Aorta (tissue), 5 donors: Measurements from ENCODE around the gene ZBED3. TPM values are rescaled to one million over a fixed set of nuclear protein-coding genes. Genes with fewer than 3 reads are reported as not detected.
"Not testable (repeated sequence)": the region's sequence is repeated elsewhere in the genome, so short reads cannot be mapped to it uniquely, and the experiment has no call there.

Experiments
- ATAC-seq: fragments of 200-7000 bp; cut with Tn5 transposase; one replicate; pipeline ENCODE4 v1.9.1; 2022; ENCODE audit warnings: moderate library complexity; ENCODE audit not compliant: low FRiP score
- DNase-seq, 2 donors: peaks; one replicate each; pipeline ENCODE4 v3.0.0-alpha.2; 2020
- H3K27ac ChIP-seq, 2 donors: one replicate each; pipeline ENCODE4 v1.5.1; 2013; ENCODE audit warnings: low read length in 2 of 2, mild to moderate bottlenecking in 2 of 2, moderate library complexity in 2 of 2, control low read depth in 1 of 2, inconsistent platforms in 1 of 2, low read depth in 1 of 2
- H3K27me3 ChIP-seq, 2 donors: one replicate each; pipeline ENCODE4 v1.6.1; 2013; ENCODE audit warnings: control low read depth in 1 of 2, low read length in 1 of 2, mild to moderate bottlenecking in 1 of 2, moderate library complexity in 1 of 2; ENCODE audit not compliant: insufficient read depth in 2 of 2, control insufficient read depth in 1 of 2
- H3K36me3 ChIP-seq, 2 donors: one replicate each; pipeline ENCODE4 v1.6.1; 2013; ENCODE audit warnings: control low read depth in 1 of 2, low read length in 1 of 2, mild to moderate bottlenecking in 1 of 2; ENCODE audit not compliant: insufficient read depth in 2 of 2, control insufficient read depth in 1 of 2
- H3K4me1 ChIP-seq, 2 donors: one replicate each; pipeline ENCODE4 v1.6.1; 2013; ENCODE audit warnings: low read length in 2 of 2, control low read depth in 1 of 2, mild to moderate bottlenecking in 1 of 2, moderate library complexity in 1 of 2; ENCODE audit not compliant: insufficient read depth in 2 of 2, control insufficient read depth in 1 of 2
- H3K4me3 ChIP-seq, 2 donors: one replicate each; pipeline ENCODE4 v1.5.1; 2013; ENCODE audit warnings: low read length in 2 of 2, control low read depth in 1 of 2, mild to moderate bottlenecking in 1 of 2
- H3K9me3 ChIP-seq: one replicate; pipeline ENCODE4 v1.6.1; 2013; ENCODE audit warnings: mild to moderate bottlenecking, low read length; ENCODE audit not compliant: control insufficient read depth
- whole genome bisulfite sequencing, 2 donors: extraction: QIAGEN DNeasy Blood & Tissue Kit; methylation state at CpG; one replicate each; pipeline ENCODE4 v1.1.7; 2013; 5-methylcytosine and 5-hydroxymethylcytosine counted together
- intact Hi-C, 2 donors: fragments of 100-400 bp; cut with DNase I; formaldehyde crosslinking; loops; one replicate each; pipeline versions ENCODE4 v1.14.2 to v1.15.0; 2022
- polyA plus RNA-seq, 2 donors: library from polyadenylated mRNA; stranded (reverse); fragments of 200-250 nt; gene quantifications; one replicate each; pipeline ENCODE4 v1.2.3, GENCODE V29; 2013
- total RNA-seq, 2 donors: library from RNA; stranded (reverse); fragmentation: NEBNext Ultra II Directional; extraction: Animal tissue kit (Norgen Biotek cat#: 25700); gene quantifications; one replicate each; pipeline ENCODE4 v1.2.1, GENCODE V29; 2021
- donor health status: healthy with polysubstance abuse.
- donor health status: Bipolar disorder and iron deficiency.
- donor health status: DM: no; HTN: no; CAD: no.
- donor health status: DM: no; HTN: no; CAD: no.
- donor health status: DM: yes; HTN: yes; CAD: no.

ZBED3 gene
- total and polyA plus RNA-seq, 4 donors, result 1.6 to 11.7 (median 8.1) TPM

DNA sequence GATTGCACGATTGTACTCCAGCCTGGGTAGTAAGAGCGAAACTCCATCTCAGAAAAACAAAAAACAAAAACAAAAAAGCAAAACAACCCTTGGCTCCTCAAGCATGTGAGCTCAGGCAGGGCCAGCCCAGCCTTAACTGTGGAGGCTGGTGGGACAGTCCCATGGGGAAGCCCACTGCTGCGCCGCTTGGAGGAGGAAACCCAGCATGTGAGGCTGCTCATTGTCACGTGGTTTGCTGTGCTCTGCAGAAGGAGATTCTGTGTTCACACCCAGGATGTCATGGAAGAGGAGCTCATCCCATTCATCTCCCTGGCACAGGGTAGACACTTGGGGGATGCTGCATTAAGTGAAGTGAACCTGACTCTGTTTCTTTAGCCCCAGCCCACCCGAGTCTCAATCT lies 4.0 kb downstream of the ZBED3 start:
- no peak for DNase-seq
- H3K36me3 ChIP-seq, result peaks cover 0 to 3% of the 10 kb centered on the region in 2 donors
- ATAC-seq, result no peak
- no peak overlapping the region for H3K27ac ChIP-seq
- no peak overlapping the region for H3K4me3 ChIP-seq
- 92 to 93% methylated on average over 6 of the region's 6 CpGs for WGBS, 2 donors
- no peaks in the 10 kb centered on the region for H3K9me3 ChIP-seq
- no peaks in the 10 kb centered on the region for H3K4me1 ChIP-seq
- intact Hi-C loops, result no loop called here
- H3K27me3 ChIP-seq, result no peaks in the 10 kb centered on the region

DNA sequence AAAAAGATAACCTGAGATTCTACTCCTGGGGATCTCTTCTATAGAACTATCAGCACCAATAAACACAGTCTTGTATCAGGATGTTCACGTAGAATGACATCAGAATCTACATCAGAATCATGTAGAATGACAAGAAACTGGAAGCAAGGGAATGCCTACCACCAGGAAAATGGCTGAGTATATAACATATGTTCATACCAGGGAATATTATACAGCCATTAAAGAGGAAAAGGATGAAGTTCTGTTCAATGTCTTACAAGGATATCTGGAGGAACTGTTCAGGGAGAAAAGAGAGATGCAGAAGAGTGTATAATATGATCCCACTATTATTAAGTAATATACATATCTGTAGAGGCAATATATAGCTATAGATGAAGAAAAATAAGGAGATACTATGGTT lies 4.8 kb downstream of the ZBED3 start:
- Histone ChIP-seq H3K27me3 (no peaks in the 10 kb centered on the region), H3K36me3 (peaks cover 0 to 3% of the 10 kb centered on the region in 2 donors), H3K4me1 (no peaks in the 10 kb centered on the region), H3K4me3 (no peak overlapping the region), H3K27ac (no peak overlapping the region), H3K9me3 (no peaks in the 10 kb centered on the region)
- intact Hi-C loops, result no loop called here
- ATAC-seq (no peak), DNase-seq (no peak)
- 46 to 51% methylated on average over 1 of the region's 1 CpG for WGBS, 2 donors

DNA sequence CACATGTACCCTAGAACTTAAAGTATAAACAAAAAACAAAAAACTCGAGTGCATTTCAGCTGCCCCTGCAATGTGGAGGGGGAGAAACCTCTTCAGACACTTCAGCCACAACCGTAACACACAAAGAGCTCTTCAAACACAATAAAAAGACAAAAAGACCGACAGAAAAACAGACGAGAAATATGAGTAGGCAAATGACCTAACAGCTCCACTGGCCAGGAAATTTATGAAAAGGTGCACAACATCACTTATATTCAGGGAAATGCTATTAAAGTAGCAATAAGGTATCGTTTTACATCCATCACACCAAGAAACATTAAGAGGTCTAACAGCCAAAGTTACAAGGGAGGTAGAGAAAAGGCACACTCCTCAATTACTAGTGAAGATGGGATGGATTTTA lies 6.2 kb downstream of the ZBED3 start:
- Histone ChIP-seq H3K4me3 (no peak overlapping the region), H3K27me3 (no peaks in the 10 kb centered on the region), H3K36me3 (peaks cover 0 to 3% of the 10 kb centered on the region in 2 donors), H3K4me1 (no peaks in the 10 kb centered on the region), H3K9me3 (no peaks in the 10 kb centered on the region), H3K27ac (no peak overlapping the region)
- DNase-seq (no peak), ATAC-seq (no peak)
- intact Hi-C loops, result no loop called here
- 86 to 88% methylated on average over 5 of the region's 5 CpGs for WGBS, 2 donors

DNA sequence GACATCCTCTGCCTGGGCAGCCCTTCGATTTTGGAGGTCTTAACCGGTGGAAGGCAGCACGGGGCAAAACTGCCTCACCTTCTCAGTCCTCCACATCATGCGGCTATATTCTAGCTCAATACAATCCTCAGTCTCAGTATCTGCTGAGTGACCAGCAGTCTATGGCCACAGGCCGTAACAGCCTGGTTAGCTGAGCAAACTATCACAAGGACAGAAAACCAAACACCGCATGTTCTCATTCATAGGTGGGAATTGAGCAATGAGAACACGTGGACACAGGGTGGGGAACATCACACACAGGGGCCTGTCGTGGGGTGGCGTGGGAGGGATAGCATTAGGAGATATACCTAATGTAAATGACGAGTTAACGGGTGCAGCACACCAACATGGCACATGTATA lies 6.6 kb downstream of the ZBED3 start:
- H3K9me3 ChIP-seq, H3K4me1 ChIP-seq, DNase-seq, intact Hi-C loops, H3K27me3 ChIP-seq, H3K36me3 ChIP-seq, ATAC-seq, H3K4me3 ChIP-seq, H3K27ac ChIP-seq: not testable (repeated sequence)
- 90 to 93% methylated on average over 11 of the region's 11 CpGs for WGBS, 2 donors

DNA sequence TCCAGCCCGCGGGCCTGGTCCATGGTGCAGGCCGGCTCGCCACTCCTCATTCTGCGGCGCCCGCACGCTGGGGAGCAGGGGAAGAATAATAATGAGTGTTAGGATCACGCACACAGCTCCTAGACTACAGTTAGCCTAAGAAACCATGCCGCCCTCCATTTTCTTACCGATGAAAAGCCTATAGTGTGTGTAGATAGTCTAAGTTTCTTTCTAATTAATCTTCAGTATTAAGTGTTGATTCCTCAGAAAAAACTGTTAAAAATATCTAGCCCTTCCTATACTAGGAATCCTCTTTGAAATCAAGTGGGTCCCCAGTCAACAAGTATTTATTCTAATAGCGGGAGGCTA lies 9.3 kb downstream of the ZBED3 start:
- Histone ChIP-seq H3K27me3 (peaks cover 0 to 2% of the 10 kb centered on the region in 2 donors), H3K4me1 (no peaks in the 10 kb centered on the region), H3K4me3 (no peak overlapping the region), H3K36me3 (no peaks in the 10 kb centered on the region), H3K27ac (no peak overlapping the region), H3K9me3 (no peaks in the 10 kb centered on the region)
- no peak for ATAC-seq
- intact Hi-C loops, result loop anchor here in 1 of 2 donors (10.0 kb wide), 1 partner anchor 417 kb away; the partner anchor contains the start of gene WDR41
- 65 to 76% methylated on average over 12 of the region's 12 CpGs for WGBS, 2 donors
- DNase-seq, result no peak

DNA sequence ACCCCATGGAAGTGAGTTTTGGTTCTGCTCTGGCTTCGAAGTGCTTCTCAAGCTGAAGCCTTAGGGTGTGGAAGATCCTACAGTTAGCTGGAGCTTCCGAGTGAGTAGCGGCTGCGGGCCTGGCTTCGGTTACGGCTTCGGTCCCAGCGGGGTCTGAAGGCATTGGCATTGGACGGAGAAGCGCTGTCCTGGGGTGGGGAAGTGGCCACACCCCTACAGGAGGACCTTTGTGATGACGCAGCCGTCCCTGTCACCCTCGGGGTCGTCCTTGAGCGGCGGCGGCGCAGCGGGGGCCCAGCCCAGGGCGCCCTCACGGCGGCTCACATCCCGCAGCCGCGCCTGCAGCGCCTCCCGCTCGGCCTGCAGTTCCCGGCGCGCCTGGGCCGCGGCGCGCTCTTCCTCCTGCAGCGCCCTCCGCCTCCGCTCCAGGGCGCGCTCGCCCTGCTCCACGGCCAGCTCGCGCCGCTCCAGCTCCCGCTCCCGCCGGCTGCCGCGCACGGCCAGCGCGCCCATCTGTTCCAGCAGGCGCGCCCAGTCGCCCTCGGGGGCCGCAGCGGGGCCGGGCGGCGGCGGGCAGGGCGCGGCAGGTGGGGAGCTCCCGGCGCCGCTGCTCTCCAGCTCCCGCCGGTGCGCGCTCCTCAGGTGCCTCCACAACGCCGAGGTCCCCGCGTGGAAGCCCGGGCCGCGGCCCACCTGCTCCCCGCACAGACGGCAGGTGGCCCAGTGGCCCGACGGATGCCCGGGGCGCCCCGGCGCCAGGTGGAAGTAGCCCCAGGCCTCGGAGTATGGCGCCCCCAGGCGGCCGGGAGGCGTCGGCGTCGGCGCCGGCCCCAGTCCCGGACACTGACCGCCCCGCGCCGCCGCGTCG lies 9.9 kb downstream of the ZBED3 start:
- peak overlapping the region in 1 of 2 donors; percentile 40 for H3K4me3 ChIP-seq
- peak; percentile 79 to 92 for DNase-seq
- 34 to 37% methylated on average over 68 to 105 of the region's 105 CpGs for WGBS, 2 donors
- no peaks in the 10 kb centered on the region for H3K9me3 ChIP-seq
- H3K27ac ChIP-seq, result no peak overlapping the region
- intact Hi-C loops, result loop anchor here in 1 of 2 donors (10.0 kb wide), 1 partner anchor 418 kb away; the partner anchor contains the start of gene WDR41
- peaks cover 0 to 1% of the 10 kb centered on the region in 2 donors for H3K36me3 ChIP-seq
- H3K4me1 ChIP-seq, result no peaks in the 10 kb centered on the region
- H3K27me3 ChIP-seq, result peaks cover 0 to 2% of the 10 kb centered on the region in 2 donors
- ATAC-seq, result peak; percentile 91

DNA sequence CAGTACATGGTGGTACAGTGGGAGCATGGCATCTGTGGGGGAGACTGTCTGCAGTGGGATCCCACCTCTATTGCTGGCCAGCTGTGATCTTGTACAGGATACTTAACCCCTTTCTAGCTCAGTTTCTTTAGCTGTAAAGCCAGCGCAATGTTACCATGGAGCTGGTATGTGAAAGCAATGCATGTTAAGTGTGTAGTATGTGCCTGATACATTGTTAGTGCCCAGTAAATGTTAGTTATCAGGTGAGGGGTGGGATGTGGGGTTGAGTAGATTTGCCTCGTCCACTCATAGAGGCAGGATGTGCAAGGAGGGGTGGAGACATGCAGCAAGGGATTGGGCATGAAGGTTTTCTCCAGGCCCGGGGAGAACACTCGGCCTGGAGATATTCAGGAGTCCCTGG lies 12.3 kb downstream of the ZBED3 start:
- no peak for DNase-seq
- intact Hi-C loops, result loop anchor here in 1 of 2 donors (10.0 kb wide), 1 partner anchor 420 kb away; the partner anchor contains the start of gene WDR41
- ATAC-seq, result no peak
- H3K4me3 ChIP-seq, result no peak overlapping the region
- 83 to 85% methylated on average over 4 of the region's 4 CpGs for WGBS, 2 donors
- no peaks in the 10 kb centered on the region for H3K4me1 ChIP-seq
- peaks cover 0 to 1% of the 10 kb centered on the region in 2 donors for H3K36me3 ChIP-seq
- H3K9me3 ChIP-seq, result no peaks in the 10 kb centered on the region
- H3K27ac ChIP-seq, result no peak overlapping the region
- H3K27me3 ChIP-seq, result peaks cover 0 to 2% of the 10 kb centered on the region in 2 donors

DNA sequence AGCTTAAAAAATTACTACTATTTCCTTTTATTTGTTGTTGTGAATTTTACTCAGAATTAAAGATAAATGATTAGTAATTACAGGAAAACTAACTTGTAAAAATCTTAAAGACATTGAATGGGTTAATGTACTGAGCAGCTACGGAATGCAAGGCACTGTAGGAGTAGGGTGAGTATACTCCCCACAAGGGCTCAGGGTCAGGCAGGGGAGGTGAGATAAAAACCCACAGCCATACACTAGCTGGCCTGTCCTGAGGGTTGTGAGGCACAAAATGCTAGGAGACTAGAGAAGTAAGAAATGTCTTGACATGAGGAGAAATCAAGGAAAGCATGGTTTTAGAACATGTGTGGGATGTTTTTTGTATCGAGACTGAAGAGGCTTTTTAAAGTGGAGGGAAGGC lies 13.4 kb downstream of the ZBED3 start:
- intact Hi-C loops, result loop anchor here in 1 of 2 donors (10.0 kb wide), 1 partner anchor 421 kb away; the partner anchor contains the start of gene WDR41
- WGBS, 2 donors, result 62 to 65% methylated on average over 2 of the region's 2 CpGs
- Histone ChIP-seq H3K36me3 (peaks cover 0 to 1% of the 10 kb centered on the region in 2 donors), H3K4me3 (no peak overlapping the region), H3K27me3 (peaks cover 0 to 2% of the 10 kb centered on the region in 2 donors), H3K9me3 (no peaks in the 10 kb centered on the region), H3K4me1 (no peaks in the 10 kb centered on the region), H3K27ac (no peak overlapping the region)
- DNase-seq (no peak), ATAC-seq (no peak)
